Dermis blood vessel endothelial cell (primary cell): Measurements from ENCODE around the gene FBXO11. TPM values are rescaled to one million over a fixed set of nuclear protein-coding genes. Genes with fewer than 3 reads are reported as not detected.

ENCODE experiments used
- DNase-seq: peaks from one replicate; pipeline ENCODE4 v3.0.0; 2010
- total RNA-seq: library from RNA; depleted of rRNA; stranded (reverse); fragments of >200 nt; gene quantifications from 2 replicates; pipeline ENCODE4 v1.2.3, GENCODE V29; 2014

The FBXO11 gene
- total RNA-seq, 1 donor from 2014 or later = 55.1 TPM

DNA sequence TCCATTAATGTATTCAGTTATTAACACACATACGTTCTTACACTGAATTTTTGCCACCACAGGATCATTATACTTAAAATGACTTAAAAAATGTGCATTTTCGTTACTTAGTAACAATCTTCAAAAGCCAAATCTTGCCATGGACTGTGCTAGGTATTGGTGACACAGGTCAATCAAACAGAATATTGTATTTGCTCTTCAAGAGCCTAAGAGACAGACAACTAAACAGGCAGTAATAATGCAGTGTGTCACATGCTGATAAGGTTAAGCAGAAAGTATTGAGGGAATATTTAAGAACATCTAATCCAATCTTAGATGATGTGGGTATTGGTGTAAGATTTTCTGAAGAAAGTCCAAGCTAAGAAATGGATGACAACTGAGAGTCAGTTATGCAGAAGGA is 56.9 kb downstream of the FBXO11 start:
- DNase-seq = no peak

DNA sequence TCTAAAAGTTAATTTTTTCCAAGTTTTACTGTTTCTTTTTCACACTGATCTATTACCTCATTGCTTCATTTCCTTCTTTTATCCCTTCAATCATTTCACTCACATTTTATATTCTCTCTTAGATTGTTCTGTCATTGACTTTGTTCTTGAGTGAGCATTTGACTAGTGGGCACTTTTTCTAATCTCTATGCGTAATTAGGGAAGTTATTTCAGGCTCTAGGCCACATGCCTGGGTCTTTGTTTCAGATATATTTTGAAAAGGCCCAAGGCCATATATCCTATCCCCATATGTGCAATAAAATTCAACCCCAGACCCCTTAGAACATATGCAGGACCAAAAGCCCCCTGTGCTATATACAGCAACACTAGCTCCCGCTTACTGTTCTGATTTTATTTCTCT is 62.1 kb downstream of the FBXO11 start:
- DNase-seq = no peak

DNA sequence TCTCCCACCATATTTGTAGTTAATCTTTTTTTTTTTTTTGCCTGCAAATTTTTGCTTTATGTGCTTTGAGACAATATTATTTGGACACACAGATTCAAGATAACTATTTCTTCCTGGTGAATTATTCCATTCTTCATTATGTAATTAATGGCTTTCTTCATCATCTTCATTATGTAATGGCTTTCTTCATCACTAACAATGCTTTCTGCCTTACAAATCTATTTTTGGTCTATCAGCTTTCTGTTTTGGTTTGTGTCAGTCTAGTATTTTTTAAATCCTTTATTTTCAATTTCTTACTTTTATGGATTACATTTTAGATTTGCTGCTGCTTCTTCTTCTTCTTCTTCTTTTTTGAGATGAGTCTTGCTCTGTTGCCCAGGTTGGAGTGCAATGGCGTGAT is 62.9 kb downstream of the FBXO11 start:
- DNase-seq = no peak

DNA sequence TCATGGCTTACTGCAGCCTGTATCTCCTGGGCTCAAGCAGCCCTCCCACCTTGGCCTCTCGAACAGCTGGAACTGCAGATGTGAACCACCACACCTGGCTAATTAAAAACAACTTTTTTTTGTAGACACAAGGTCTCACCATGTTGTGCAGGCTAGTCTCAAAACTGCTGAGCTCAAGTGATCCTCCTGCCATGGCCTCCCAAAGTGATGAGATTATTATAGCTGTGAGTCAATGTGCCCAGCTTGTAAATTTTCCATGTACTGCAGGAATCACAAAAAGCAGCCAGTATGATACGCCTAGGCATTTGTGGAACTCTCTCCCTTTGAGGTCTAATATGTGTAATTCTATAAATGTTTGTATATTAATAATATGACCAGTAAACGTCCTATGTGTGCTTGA is 63.5 kb downstream of the FBXO11 start:
- DNase-seq = no peak

DNA sequence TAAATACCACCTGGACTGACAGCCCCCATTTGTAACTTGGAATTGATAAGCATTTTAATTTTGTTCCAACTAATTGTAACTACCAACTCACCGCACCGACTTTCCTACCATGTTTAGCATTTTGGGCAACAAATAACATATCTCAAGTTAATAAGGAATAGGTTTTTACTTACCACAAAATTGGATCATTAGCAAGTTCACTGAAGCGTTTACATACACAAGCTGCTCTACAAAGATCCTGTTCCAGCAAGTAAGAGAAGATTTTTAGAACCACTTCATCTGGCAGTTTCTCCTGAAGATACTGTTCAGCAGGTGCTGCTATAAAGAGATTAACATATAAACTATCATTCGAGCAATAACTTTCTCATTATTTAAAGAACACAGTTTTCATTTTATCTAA is 67.6 kb downstream of the FBXO11 start:
- no peak for DNase-seq

DNA sequence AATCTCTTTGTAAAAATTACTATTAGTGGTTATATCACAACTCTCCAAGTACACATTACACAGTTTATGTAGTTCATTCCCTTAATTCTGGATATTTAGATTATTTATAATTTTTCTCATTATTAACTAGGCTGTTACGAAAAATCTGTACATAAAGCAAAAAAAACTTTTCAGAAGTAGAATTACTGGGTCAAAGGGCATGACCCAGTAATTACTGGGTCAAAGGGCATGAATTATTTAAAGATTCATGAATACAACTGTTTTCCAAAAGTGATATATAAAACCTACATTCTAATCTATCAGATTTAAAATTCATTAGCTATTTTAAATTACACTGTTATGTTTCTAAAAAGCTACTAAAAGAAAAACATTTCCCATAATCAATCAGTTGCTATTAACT is 68.0 kb downstream of the FBXO11 start:
- no peak for DNase-seq

DNA sequence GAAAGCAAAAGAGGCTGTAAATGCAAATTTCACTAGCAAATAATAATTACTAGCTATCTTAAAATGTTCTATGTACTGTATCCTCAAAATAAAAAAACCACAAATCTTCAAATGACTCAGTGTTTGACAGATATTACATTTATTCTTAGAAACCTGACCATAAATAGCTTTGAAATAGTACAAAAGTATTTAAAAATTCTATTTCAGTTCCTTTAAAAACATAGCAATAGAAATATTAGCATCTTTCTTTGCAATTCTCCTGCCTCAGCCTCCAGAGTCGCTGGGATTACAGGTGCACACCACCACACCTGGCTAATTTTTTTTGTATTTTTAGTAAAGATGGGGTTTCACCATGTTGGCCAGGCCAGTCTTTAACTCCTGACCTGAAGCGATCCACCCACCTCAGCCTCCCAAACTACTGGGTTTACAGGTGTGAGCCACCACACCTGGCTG is 72.8 kb downstream of the FBXO11 start:
- no peak for DNase-seq

DNA sequence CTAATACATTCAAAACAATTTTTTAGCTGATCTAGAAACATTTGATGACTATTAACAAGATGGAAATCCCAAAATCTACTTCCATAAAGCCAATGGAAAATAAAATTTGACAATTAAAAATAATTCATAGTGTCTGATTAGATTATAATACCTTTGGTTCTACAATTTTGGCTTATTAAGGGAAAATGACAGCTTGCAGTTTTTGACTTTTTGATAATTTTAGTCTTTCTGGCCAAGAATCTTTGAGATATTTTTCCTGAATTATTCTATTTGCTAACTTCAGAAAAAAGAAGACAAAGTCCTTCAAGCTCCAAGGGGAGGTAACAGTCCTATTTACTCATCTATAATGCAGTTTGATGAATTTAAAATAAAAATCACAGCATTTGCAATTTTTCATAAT is 83.8 kb downstream of the FBXO11 start:
- no peak for DNase-seq

DNA sequence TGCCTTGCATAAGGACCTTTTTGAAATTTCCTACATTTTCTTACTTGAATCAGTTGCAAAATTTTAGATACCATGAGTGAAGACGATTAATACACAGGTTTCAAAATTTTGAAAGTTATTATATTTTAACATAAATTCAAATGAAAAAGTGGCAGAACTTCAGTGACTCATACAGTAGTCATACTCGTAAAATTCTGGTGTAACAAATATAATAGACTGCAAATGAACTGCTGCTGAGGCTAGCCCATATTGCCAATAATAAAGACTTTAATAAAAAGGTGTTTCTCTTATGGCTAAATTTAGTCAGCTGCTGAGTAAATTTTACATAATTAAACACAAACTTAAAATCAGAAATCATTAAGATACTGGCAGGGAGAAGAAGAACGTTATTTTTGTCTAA is 86.5 kb downstream of the FBXO11 start:
- no peak for DNase-seq

DNA sequence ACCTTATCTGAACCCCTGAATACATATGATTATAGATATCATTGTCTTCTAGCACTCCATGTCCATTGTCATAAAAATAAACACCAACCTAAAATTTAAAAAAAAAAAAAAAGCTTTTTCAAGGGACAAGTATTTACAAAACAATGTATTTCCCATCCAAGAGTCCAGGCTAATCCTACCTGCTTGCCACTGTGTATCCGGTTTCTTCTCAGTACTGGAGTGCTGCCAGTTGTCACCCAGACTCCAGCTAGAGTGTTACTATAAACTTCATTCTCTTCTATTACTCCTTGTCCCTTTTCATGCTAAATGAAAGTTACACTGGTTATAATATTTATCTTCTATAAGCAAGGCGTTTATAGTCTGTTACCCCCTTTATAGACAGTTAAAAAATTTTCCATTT is 87.5 kb downstream of the FBXO11 start:
- DNase-seq = no peak

DNA sequence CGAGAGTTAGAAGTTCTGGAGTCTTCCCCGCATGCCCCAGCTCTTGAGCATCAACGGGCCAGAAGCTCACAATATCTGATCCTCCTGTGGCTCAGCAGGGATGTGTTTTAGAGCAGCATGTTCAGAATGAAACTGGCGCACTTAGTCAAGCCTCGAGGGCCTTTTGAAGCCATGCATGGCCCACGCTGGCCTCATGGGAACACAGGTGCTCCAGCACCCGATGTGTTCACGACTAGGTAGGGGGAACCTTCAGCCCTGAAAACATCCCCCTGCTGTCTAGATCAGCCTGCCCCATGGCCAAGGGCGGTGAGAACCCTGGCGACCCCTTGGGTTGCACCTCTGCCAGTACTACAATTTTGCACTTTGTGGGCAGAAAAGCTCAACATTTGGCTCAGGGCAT is 90.5 kb downstream of the FBXO11 start:
- no peak for DNase-seq

DNA sequence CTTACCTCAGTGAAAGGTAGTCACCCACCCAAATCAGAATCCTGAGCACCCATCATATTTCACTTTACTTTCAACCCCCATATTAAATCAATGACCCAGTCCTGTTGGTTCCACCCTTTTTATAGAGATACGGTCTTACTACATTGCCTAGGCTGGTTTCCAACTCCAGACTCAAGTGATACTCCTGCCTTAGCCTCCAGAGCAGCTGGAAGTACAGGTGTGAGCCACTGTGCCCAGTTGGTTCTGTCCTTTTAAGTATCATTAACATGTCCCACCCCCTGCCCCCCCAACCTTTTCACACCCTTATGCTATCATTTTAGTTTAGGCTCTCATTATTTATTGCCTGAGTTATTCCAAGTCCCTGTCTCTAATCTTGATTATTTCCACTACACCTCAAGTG is 94.6 kb downstream of the FBXO11 start:
- no peak for DNase-seq

DNA sequence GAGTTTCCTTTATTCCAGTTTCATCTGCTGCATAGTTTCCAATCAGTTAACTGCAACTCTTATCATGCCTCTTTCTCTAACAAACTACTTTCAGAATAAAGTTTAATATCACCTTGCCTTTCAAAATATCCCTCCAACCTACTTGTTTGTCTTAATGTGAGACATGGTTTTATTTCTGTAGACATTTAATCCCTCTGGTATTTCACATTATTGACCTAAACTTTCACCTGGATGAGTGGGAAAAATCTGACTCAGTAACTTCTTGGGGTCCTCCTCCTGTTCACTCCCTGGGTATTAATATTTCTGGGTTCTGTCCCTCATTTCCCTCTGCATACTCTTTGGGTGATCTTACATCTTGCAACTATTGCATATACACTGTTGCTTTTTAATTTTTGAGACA is 95.4 kb downstream of the FBXO11 start:
- no peak for DNase-seq

DNA sequence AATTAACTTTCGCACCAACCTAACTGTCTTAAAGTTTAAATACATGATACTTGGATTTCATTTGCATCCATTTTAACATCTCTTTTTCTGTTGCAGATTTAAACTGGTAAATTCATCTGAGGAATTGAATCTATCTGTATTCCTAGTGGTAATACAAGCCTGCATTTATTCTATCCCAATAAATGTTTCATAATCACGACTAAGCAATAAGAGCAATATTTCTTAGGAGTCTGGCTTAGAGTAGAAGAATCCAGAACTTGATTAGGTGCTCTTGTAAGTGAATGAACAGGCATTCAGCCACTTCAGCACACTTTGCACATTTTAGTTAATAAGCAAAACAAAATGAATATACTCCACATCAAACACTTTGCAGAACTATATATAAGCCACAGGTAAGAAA is 96.4 kb downstream of the FBXO11 start:
- DNase-seq = no peak

DNA sequence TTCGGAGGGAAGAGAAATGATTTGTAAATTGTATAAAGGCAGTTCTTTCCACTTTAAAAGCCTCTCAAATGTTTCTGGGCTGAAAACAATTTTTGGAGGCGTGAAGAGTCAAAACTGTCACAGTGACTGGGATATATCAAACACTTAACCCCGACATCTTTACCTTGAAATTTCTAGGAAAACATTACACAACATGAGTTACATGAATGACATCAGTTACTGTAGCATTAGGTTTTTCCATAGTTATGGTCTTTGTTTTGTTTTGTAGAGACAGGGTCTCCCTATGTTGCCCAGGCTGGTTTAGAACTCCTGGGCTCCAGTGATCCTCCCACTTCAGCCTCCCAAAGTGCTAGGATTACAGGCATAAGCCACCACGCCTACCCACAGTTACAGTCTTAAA is 97.7 kb downstream of the FBXO11 start:
- no peak for DNase-seq

DNA sequence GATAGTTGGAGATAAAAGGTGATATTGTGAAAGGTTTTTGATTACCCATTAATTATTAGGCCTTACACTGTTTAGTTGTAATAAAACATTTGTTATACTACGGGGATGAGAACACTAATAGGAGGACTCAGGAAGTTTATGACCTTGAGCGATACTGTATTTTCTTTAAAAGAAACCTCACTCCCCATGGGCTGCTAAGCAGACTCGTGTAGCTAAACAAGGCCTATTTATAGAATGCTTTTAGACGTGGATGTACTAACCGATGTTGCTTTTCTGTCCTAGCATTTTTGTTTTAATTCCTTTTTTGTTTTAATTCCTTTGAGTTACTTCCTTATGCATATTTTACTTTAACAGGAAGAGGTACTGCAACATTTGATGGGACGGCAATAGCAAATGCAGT is 100.4 kb downstream of the FBXO11 start:
- DNase-seq = no peak

DNA sequence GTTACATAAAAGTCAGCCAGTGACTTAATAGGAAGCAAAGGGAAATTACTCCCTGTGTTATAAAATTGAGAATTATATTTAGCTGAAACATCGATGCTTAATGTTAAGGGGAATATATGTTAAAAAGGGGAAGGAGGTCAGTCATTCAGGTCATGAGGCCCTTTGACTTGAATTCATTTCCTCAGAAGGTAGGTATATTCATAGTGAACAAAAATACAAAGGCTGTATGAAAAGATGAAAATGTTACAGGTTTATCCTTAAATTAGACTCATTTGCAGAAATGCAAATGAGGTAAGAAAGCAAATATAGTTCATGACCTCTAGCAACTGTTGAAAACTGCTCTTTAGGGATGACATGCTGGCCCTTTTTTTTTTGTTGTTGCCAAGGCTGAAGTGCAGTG is 102.5 kb downstream of the FBXO11 start:
- no peak for DNase-seq

DNA sequence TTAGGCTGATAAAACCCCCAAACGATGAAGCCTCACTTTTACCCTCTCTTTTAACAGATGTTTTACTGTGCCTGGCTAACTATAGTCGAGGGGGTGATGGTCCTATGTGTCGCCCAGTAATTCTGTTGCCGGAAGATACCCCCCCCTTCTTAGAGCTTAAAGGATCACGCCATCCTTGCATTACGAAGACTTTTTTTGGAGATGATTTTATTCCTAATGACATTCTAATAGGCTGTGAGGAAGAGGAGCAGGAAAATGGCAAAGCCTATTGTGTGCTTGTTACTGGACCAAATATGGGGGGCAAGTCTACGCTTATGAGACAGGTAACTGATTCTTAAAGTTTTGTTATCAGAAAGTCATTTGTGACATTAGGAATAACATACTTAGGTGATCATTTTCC is 102.9 kb downstream of the FBXO11 start:
- DNase-seq = no peak

DNA sequence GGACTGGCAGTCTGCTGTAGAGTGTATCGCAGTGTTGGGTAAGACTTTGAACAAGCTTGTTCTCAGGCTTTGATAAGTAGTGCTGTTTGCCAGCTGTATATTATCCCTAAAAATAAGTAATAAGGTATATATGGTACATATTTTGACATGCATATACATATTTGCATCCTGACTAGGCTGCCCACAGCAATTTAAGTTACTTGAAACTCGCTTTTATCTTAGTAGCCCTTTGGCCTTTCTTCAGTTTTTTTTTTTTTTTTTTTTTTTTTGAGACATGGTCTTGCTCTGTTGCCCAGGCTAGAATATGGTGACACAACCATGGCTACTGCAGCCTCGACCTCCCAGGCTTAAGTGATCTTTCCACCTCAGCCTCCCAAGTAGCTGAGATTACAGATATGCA is 105.2 kb downstream of the FBXO11 start:
- DNase-seq = no peak

DNA sequence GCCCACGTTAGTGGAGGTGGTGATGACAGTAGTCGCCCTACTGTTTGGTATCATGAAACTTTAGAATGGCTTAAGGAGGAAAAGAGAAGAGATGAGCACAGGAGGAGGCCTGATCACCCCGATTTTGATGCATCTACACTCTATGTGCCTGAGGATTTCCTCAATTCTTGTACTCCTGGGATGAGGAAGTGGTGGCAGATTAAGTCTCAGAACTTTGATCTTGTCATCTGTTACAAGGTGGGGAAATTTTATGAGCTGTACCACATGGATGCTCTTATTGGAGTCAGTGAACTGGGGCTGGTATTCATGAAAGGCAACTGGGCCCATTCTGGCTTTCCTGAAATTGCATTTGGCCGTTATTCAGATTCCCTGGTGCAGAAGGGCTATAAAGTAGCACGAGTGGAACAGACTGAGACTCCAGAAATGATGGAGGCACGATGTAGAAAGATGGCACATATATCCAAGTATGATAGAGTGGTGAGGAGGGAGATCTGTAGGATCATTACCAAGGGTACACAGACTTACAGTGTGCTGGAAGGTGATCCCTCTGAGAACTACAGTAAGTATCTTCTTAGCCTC is 107.2 kb downstream of the FBXO11 start:
- DNase-seq = no peak

DNA sequence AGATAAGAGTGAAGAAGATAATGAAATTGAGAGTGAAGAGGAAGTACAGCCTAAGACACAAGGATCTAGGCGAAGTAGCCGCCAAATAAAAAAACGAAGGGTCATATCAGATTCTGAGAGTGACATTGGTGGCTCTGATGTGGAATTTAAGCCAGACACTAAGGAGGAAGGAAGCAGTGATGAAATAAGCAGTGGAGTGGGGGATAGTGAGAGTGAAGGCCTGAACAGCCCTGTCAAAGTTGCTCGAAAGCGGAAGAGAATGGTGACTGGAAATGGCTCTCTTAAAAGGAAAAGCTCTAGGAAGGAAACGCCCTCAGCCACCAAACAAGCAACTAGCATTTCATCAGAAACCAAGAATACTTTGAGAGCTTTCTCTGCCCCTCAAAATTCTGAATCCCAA is 107.7 kb downstream of the FBXO11 start:
- no peak for DNase-seq

DNA sequence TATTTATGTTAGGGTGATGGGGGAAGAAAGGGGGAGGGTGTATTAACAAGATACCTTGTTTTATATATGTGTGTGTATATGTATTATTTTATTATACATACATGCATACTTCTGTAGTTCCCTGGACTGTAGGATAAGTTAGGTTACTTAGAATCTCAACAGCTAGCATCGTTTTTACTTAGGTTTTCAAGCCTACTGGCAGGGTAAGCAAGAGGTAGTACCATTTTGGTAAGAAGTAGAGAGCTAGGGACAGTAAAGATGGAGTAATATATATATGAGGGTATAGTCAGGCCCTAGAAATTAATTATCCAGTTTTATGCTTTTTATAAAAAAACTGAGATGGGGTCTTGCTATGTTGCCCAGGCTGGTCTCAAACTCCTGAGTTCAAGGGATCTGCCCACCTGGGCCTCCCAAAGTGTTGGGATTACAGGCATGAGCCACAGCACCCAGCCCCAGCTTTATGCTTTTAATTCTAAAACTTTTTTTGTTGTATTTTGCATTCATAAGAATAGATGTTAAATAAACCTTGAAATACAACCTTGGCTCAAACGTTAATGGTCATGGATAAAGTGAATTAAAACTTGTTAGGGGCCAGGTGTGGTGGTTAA is 110.1 kb downstream of the FBXO11 start:
- DNase-seq = no peak

DNA sequence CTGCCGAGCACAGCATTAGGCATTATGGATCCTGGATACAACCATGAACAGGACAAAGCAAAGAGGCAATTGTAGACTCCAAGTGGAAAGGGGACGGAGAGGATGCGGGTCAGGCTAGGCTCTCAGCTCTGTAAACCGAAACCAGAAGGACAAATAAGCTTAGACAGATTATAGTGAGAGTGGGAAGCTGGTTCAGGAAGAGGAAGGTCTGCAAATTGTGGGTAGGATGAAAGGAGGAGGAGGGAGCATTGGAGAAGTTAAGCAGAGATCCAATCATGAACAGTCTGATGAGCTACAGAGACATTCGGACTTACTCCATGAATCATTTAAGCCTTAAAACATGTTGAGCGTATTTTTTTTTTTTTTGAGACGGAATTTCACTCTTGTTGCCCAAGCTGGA is 120.3 kb downstream of the FBXO11 start:
- no peak for DNase-seq

DNA sequence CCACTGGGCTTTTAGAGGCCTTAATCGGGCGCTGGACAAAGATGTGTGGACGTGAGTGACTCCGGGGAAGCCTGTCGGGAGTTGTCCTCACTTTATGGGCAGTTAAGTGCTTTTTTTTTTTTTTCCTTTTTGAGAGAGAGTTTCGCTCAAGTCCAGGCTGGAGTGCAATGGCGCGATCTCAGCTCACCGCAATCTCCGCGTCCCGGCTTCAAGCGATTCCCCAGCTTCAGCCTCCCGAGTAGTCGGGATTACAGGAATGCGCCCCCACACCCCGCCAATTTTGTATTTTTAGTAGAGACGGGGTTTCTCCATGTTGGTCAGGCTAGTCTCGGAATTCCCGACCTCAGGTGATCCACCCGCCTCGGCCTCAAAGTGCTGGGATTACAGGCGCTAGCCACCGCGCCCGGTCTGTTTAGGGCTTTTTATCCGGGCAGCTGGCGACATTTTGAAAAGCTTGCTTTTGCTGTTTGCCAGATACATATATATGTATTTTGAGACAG is 121.9 kb downstream of the FBXO11 start:
- no peak for DNase-seq
